Mesothelial cell of epicardium (in vitro differentiated cells): ENCODE results near the gene C14orf119. TPM values are rescaled to one million over a fixed set of nuclear protein-coding genes. Genes with fewer than 3 reads are reported as not detected.

Source experiments
- DNase-seq, 2 experiments: peaks; one replicate each; pipeline ENCODE4 v3.0.0; 2021; ENCODE audit warnings: low spot score in 2 of 2; ENCODE audit not compliant: unreplicated experiment in 2 of 2
- H3K27ac Mint-ChIP-seq: 2 replicates; pipeline ENCODE4 v1.8.0; 2021; ENCODE audit warnings: mixed read lengths
- H3K27me3 Mint-ChIP-seq: 2 replicates; pipeline ENCODE4 v1.8.0; 2021; ENCODE audit warnings: low read depth, mixed read lengths
- H3K36me3 Mint-ChIP-seq: 2 replicates; pipeline ENCODE4 v1.8.0; 2021; ENCODE audit warnings: mixed read lengths
- H3K4me1 Mint-ChIP-seq: 2 replicates; pipeline ENCODE4 v1.8.0; 2021; ENCODE audit warnings: mixed read lengths
- H3K4me3 Mint-ChIP-seq: 2 replicates; pipeline ENCODE4 v1.8.0; 2021; ENCODE audit warnings: mild to moderate bottlenecking, moderate library complexity, mixed read lengths
- H3K9me3 Mint-ChIP-seq: 2 replicates; pipeline ENCODE4 v1.8.0; 2021; ENCODE audit warnings: mixed read lengths
- CTCF ChIP-seq: fragments of 200-600 bp; sonication (generic); IDR thresholded peaks from one replicate; pipeline ENCODE4 v1.5.0; 2021; ENCODE audit warnings: antibody characterized with exemption; ENCODE audit not compliant: unreplicated experiment
- total RNA-seq: library from RNA; stranded (reverse); gene quantifications from 3 replicates; pipeline ENCODE4 v1.2.1, GENCODE V29; 2021

Gene C14orf119
- total RNA-seq, 1 donor from 2014 or later: 45.6 TPM

- no peak for TF ChIP-seq CTCF
- H3K4me3 Mint-ChIP-seq: peak overlapping the region; percentile 93
- H3K27me3 Mint-ChIP-seq: no peaks in the 10 kb centered on the region
- H3K9me3 Mint-ChIP-seq: no peaks in the 10 kb centered on the region
- peaks cover 19% of the 10 kb centered on the region for H3K36me3 Mint-ChIP-seq
- peaks cover 46% of the 10 kb centered on the region for H3K4me1 Mint-ChIP-seq
- peak overlapping the region; percentile 93 for H3K27ac Mint-ChIP-seq
- no peak for DNase-seq
These were observed 24.8 kb upstream of the C14orf119 start for GRCh38 chr14:23070262-23071129.

GRCh38 chr14:23071244-23071920 lies 23.9 kb upstream of the C14orf119 start:
- Mint-ChIP-seq H3K36me3 (peaks cover 12% of the 10 kb centered on the region), H3K27ac (peak overlapping the region; percentile 93), H3K27me3 (no peaks in the 10 kb centered on the region), H3K9me3 (no peaks in the 10 kb centered on the region), H3K4me3 (peak overlapping the region; percentile 93), H3K4me1 (peaks cover 39% of the 10 kb centered on the region)
- DNase-seq: peak in 1 of 2 experiments; percentile 76
- TF ChIP-seq CTCF: no peak

GRCh38 chr14:23071921-23072539 lies 23.3 kb upstream of the C14orf119 start:
- no peak for TF ChIP-seq CTCF
- DNase-seq: no peak
- H3K36me3 Mint-ChIP-seq: peaks cover 12% of the 10 kb centered on the region

GRCh38 chr14:23074906-23075305 lies 20.4 kb upstream of the C14orf119 start:
- Mint-ChIP-seq H3K36me3 (peaks cover 26% of the 10 kb centered on the region), H3K9me3 (no peaks in the 10 kb centered on the region), H3K27ac (no peak overlapping the region), H3K27me3 (no peaks in the 10 kb centered on the region), H3K4me1 (peaks cover 23% of the 10 kb centered on the region), H3K4me3 (no peak overlapping the region)
- no peak for TF ChIP-seq CTCF
- no peak for DNase-seq

More at GRCh38 chr14:23071921-23072539, 23.3 kb upstream of the C14orf119 start:
- Mint-ChIP-seq H3K4me1 (peaks cover 39% of the 10 kb centered on the region), H3K27me3 (no peaks in the 10 kb centered on the region), H3K9me3 (no peaks in the 10 kb centered on the region), H3K4me3 (peak overlapping the region; percentile 93), H3K27ac (peak overlapping the region; percentile 93)

GRCh38 chr14:23076785-23077408 lies 18.4 kb upstream of the C14orf119 start:
- peak; percentile 63 for TF ChIP-seq CTCF
- H3K27me3 Mint-ChIP-seq: no peaks in the 10 kb centered on the region
- H3K9me3 Mint-ChIP-seq: no peaks in the 10 kb centered on the region
- peaks cover 35% of the 10 kb centered on the region for H3K36me3 Mint-ChIP-seq
- no peak overlapping the region for H3K27ac Mint-ChIP-seq
- H3K4me1 Mint-ChIP-seq: peaks cover 10% of the 10 kb centered on the region
- H3K4me3 Mint-ChIP-seq: no peak overlapping the region
- DNase-seq: no peak
